ENCODE results near the gene VEGFC.

The VEGFC gene

DNA sequence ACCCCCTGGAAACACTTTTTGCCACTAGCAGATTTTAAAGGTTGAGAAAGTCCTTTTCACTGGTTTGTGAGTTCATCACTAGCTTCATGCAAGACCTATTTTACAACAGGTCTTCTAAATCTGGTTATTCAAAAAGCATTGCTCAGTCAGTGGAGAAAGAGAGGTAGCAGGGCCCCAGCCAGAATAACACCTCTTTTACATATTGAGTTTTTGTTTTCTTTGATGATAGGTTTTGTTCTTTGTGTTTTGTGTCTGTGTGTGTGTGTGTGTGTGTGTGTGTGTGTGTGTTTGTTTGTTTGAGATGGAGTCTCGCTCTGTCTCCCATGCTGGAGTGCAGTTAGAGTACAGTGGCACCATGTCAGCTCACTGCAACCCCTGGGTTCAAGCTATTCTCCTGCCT, 2.7 kb upstream of the VEGFC start:
- DNase-seq: no peak

- DNase-seq: no peak
Measured at GRCh38 chr4:176794651-176795050, 1.9 kb upstream of the VEGFC start.

DNA sequence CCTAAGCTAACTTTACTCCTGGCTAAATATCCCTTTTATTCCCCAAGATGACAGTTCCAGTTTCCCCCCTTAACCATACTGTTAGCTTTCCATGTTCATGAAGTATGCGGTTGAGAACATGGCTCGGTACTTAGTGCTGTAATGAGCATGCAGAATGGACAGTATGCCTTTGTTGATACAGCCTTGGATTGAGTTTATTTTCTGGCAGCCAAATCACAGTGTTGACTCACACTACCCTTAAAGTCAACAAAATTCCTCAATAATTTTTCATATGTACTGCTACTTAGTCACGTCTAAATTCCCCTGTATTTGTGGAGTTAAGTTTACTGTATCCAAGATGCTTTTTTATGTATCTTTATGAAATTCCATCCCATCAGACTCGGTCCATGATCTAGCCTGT, 1.4 kb upstream of the VEGFC start:
- DNase-seq: no peak

- DNase-seq: no peak
Measured at GRCh38 chr4:176793060-176793605, 411 bp upstream of the VEGFC start.

- peak; percentile 55 for DNase-seq
Measured at GRCh38 chr4:176791591-176792325, 964 bp downstream of the VEGFC start.

- DNase-seq: no peak
Measured at GRCh38 chr4:176790398-176790797, 2.3 kb downstream of the VEGFC start.

- no peak for DNase-seq
Measured at GRCh38 chr4:176789955-176790354, 2.8 kb downstream of the VEGFC start.

DNA sequence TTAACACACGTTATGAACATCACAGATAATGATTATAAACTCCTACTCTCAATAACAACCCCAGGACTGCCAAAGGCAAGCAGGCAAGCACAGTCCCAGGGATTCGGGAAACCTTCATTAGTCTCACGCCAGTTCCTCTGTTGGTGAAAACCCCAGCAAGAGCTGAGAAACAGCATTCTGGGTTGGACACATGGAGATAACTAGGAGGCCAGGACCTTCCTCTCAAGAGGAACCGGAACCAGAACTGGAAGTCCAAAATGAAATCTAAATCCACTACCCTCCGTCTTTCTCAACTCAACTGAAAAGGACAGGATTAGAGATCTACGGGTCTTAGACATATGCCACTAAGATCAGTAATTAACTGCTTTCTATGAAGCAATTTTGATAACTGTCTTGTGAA, 3.8 kb downstream of the VEGFC start:
- DNase-seq: no peak

DNA sequence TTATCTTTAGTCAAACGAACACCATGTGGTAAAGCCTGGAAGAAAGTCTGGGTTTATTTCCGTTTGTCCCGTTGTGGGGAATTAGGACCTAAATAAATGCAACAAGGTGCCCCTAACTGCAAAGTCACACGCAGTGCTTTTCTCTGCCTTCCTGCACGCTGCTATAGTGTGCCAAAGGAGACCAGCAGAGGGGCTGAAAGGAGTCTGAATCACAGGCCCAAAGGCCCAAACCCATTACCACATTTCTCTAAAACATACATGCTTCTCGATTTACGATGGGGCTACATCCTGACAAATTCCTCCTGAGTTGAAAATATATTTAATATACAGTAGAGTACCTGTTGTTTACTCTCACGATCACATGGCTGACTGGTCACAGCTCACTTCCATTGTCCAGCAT, 4.5 kb downstream of the VEGFC start:
- no peak for DNase-seq

GRCh38 chr4:176784816-176785215, 7.9 kb downstream of the VEGFC start:
- DNase-seq: no peak

DNA sequence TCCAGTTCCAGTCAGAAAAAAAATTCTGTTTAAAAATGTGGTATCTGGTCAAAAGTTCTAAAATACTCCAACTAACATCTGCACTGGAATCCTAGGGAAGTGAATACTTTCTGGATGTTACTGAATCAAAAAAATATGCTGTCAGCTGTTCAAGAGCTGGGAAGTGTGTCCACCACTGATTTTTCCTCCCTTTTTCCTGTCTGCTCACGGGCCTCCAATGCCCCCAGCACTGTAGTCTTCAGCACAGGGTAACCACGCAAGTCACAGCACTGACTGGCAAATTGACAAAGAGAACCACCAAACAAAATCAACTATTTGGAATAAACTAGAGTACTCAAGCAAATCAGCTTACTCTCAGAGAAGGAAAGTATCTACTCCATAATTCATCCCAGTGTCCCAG, 9.9 kb downstream of the VEGFC start:
- DNase-seq: no peak

DNA sequence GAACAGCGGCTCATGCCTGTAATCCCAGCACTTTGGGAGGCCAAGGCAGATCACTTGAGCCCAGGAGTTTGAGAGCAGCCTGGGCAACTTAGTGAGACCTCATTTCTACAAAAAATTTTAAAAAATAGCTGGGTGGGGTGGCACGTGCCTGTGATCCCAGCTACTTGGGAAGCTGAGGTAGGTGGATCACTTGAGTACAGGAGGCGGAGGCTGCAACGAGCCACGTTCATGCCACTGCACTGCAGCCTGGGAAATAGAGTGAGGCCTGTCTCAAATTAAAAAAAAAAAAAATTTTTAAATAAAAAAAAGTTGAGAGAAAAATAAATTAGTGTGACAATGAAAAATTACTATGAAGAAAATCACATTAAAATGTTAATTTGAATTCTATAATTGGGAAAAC, 10.5 kb downstream of the VEGFC start:
- no peak for DNase-seq

GRCh38 chr4:176781739-176782100, 11.0 kb downstream of the VEGFC start:
- no peak for DNase-seq

DNA sequence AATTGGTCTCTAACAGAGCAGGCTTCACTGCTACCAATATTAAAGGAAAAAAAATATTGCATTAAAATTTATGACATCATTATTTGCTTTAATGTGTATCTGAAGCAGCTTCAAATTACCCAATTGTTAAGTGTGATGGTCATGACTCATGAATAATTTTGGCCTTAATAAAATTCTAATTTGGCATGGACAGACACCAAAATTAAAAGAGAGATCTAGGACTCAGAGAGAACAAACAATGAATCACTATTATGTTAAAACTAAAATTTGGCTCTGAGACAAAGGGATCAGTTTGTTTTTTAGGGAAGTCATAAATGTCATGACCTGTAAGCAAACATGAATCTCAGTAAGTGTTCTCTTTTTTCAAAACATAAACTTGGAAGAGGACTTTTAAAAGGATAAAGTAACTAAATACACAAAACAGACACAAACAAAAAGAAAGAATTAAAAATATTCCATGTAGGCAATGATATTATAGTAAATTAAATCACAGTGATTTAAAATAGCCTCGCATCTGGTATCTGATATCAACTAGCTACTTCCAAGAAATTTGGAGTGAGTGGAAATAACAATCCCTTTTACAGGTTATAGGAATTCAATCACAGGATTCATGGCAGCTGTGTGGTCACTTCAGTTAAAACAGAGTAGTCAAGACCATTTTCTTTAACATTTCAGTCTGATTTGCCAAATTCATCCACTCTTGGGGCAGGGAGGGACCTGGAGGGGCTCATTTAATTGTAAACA, 11.6 kb downstream of the VEGFC start:
- no peak for DNase-seq

DNA sequence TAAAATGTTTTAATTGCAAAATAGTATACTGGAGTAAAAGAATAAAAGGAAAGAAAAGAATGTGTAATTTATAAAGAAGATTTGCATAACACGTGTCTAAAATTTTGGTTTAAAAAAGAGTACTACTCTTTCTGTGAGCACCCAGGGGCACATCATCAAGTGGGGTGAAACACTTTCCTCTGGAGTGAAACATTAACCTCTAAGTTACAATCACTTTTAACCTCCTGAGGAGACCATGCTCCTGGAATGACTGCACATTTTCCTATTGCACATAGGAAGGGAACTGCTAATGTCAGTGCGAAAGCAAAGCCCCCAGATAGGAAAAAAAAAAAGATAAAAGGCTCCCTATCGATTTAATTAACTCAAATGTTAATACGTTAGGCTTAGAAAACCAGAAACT, 13.3 kb downstream of the VEGFC start:
- DNase-seq: no peak

DNA sequence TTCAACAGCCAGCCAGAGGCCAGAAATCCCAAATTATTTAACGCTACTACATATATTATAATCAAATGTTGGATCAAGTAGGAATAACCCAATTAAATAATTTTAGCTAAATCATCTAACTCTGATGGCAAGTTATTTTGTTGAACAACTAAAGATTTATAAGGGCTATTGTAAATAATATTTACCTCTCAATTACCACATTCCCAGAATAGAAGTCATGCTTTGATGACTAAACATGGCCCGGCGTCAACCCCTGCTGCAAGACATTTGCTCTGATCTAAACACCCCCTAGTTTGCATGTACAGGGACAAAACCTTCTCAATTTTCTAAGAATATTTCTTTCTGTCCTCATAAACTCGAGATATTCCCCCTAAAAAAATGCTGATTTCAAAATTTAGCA, 14.2 kb downstream of the VEGFC start:
- DNase-seq: no peak

- no peak for DNase-seq
Measured at GRCh38 chr4:176778063-176778462, 14.7 kb downstream of the VEGFC start.

GRCh38 chr4:176775338-176775737, 17.4 kb downstream of the VEGFC start:
- no peak for DNase-seq

- DNase-seq: no peak
Measured at GRCh38 chr4:176774852-176775251, 17.9 kb downstream of the VEGFC start.

DNA sequence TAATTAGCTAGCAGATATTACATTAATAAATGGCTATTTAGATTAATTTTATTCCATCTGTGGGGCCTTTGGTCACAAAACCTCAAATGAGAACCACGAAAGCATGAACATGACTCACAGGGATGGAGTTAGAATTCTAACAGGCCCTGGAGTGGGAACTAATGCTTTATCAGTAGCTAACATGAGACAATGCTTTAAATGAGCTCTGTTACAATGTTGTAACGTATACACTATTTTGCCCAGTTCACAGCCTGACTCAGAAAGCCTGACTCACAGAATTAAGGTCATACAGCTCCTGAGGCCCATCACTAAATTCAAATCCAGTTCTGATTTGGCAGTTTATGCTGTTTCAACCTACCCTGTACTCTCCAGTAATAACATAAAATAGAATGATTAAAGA, 23.2 kb downstream of the VEGFC start:
- DNase-seq: no peak

GRCh38 chr4:176767183-176767582, 25.5 kb downstream of the VEGFC start:
- no peak for DNase-seq

GRCh38 chr4:176762661-176763308, 29.9 kb downstream of the VEGFC start:
- DNase-seq: no peak

GRCh38 chr4:176761872-176762271, 30.9 kb downstream of the VEGFC start:
- no peak for DNase-seq

DNA sequence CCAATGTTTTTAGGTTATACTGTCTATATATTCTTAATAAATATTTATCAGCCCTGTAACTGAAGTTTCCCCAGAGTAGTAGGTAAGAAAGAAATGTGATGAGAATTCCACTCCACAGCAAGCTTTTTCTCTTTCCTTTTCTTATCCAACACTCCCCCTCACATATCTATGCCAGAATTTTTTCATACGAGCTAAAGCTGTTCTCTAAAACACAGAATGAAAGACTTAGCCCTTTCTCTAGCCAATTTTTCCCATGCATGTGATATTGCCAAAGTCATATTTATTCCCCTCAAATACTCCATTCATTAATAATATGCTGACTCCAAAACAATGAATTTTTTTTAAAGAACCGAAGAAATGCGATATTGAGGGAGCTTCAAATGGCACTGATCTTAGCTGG, 32.3 kb downstream of the VEGFC start:
- no peak for DNase-seq

All from right forelimb (tissue), 1 donor.